Esophagus muscularis mucosa (tissue), 3 donors: ENCODE measurements around the gene ZNF341.

Experiments used
- POLR2A ChIP-seq: fragments of 450-650 bp; IDR thresholded peaks from one replicate; pipeline ENCODE4 v1.6.1; 2017; ENCODE audit warnings: antibody characterized with exemption, moderate library complexity, mild to moderate bottlenecking, low read depth
- TF ChIP-seq, protein P1 (sequence below), 3 experiments: fragments of 200-600 bp in 2 of 3; fragments of 450-650 bp in 1 of 3; sonication (generic) in 2 of 3; IDR thresholded peaks; one replicate each; pipeline ENCODE4 v1.5.1; 2017 to 2019; ENCODE audit warnings: antibody characterized with exemption in 3 of 3, mild to moderate bottlenecking in 2 of 3, moderate library complexity in 1 of 3

DNA sequence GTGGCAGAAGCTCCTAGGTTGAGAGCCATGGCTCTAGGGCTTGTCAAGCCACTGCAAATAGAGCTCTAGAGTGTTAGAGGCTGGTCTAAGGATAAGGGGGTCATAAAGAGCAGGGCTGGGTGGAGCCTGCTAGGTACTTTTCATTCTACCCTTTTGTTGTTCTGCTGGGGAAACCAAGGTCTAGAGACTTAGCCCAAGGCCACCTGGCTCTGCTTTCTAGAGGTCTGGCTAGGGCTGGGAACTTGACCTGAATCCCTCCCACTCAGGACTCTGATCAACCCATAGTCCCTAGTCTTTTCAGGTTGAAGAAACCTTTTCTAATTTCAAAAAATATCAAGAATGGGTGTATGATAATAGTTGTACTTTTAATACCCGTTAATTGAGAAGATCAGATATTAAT is 93.1 kb downstream of the ZNF341 start:
- TF ChIP-seq POLR2A = no peak
- TF ChIP-seq, protein P1, sequence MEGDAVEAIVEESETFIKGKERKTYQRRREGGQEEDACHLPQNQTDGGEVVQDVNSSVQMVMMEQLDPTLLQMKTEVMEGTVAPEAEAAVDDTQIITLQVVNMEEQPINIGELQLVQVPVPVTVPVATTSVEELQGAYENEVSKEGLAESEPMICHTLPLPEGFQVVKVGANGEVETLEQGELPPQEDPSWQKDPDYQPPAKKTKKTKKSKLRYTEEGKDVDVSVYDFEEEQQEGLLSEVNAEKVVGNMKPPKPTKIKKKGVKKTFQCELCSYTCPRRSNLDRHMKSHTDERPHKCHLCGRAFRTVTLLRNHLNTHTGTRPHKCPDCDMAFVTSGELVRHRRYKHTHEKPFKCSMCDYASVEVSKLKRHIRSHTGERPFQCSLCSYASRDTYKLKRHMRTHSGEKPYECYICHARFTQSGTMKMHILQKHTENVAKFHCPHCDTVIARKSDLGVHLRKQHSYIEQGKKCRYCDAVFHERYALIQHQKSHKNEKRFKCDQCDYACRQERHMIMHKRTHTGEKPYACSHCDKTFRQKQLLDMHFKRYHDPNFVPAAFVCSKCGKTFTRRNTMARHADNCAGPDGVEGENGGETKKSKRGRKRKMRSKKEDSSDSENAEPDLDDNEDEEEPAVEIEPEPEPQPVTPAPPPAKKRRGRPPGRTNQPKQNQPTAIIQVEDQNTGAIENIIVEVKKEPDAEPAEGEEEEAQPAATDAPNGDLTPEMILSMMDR (IDR thresholded peaks at IDR 0.05) = no peak
